IPS-15b (cell line): ENCODE results near the gene TSPAN18.

Experiments
- H3K27me3 ChIP-seq: one replicate; pipeline ENCODE4 v1.6.1; 2013; ENCODE audit warnings: low read length; ENCODE audit not compliant: control insufficient read depth, insufficient read depth
- H3K36me3 ChIP-seq: one replicate; pipeline ENCODE4 v1.6.1; 2013; ENCODE audit warnings: low read length; ENCODE audit not compliant: control insufficient read depth, insufficient read depth
- H3K4me1 ChIP-seq: one replicate; pipeline ENCODE4 v1.6.1; 2013; ENCODE audit warnings: mild to moderate bottlenecking, low read length; ENCODE audit not compliant: control insufficient read depth, insufficient read depth
- H3K4me3 ChIP-seq: one replicate; pipeline ENCODE4 v1.5.1; 2013; ENCODE audit warnings: low read depth, low read length
- H3K9ac ChIP-seq: one replicate; pipeline ENCODE4 v1.6.1; 2013; ENCODE audit warnings: low read depth, mild to moderate bottlenecking, low read length
- H3K9me3 ChIP-seq: one replicate; pipeline ENCODE4 v1.6.1; 2013; ENCODE audit warnings: mild to moderate bottlenecking, low read length; ENCODE audit not compliant: control insufficient read depth, insufficient read depth

TSPAN18 gene

DNA sequence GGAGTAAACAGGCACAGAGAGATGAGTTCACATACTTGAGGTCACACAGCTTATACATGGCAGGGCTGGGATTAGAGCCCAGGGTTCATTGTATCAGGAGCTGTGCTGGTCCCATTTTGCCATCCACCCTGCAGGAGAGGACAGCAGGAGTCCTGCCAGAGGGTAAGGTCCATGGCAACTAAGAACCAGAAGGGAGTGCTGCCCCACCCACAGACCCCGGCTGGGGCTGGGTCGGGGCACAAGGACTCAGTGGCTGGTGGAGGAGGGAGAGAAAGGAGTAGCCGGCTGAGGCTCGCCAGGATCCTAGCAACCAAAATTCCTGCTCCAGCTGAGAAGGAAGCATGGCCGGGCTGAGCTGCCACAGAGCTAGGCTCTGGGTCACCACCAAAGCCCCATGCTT, 249.8 kb downstream of the TSPAN18 start:
- no peaks in the 10 kb centered on the region for H3K36me3 ChIP-seq
- H3K4me1 ChIP-seq: peaks cover 18% of the 10 kb centered on the region
- H3K9me3 ChIP-seq: no peaks in the 10 kb centered on the region
- no peak overlapping the region for H3K9ac ChIP-seq
- no peaks in the 10 kb centered on the region for H3K27me3 ChIP-seq
- H3K4me3 ChIP-seq: no peak overlapping the region

DNA sequence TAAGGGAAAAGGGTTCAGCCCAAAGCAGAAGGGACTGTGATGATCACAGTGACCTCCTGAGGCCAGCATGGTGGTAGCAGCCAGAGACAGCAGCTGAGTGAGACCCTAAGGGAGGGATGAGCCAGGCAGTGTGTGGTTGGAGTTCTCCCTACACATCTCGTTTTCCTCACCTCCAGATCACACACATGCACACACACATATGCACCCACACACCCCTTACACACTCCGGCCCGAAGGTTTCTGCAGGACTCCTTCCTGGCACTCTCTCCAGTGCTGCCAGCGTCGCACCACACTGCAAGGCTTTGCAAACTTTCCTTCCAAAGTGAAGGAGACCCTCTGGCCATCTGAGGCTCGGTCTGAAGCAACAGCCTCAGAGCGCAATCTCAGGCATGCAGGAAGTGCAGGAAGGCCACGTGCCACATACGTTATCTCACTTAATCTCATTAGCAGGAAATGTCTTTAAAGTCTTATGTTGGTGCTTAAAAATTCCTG, 250.8 kb downstream of the TSPAN18 start:
- H3K9me3 ChIP-seq: no peaks in the 10 kb centered on the region
- H3K36me3 ChIP-seq: no peaks in the 10 kb centered on the region
- no peak overlapping the region for H3K4me3 ChIP-seq
- H3K9ac ChIP-seq: no peak overlapping the region
- no peaks in the 10 kb centered on the region for H3K27me3 ChIP-seq
- H3K4me1 ChIP-seq: peaks cover 18% of the 10 kb centered on the region

DNA sequence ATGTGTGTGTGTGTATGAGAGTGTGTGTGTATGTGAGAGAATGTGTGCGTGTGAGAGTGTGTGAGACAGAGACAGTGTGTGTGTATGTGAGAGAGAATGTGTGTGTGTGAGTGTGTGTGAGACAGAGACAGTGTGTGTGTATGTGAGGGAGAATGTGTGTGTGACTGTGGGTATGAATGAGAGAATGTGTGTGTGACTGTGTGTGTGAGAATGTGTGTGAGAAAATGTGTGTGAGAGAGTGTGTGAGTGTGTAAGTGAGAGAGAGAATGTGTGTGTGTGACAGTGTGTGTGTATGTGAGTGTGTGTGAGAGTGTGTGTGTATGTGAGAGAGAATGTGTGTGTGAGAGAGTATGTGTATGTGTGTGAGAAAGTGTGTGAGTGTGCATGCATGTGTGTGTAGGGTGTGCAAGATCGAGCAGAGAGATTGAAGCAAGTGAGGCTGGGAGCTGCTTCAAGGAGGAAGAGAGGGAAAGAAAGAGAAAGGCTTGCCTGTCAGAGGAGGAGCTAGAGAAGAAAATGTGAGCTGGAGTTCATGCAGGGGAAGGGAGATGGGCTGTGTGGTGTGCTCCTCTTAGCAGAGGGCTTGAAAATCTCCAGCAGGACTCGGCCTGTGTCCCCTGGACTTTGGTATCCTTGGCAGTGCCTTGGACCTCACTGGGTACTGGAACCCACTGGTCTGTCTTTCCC, 251.7 kb downstream of the TSPAN18 start:
- H3K4me3 ChIP-seq: no peak overlapping the region
- H3K27me3 ChIP-seq: no peaks in the 10 kb centered on the region
- peaks cover 18% of the 10 kb centered on the region for H3K4me1 ChIP-seq
- no peaks in the 10 kb centered on the region for H3K9me3 ChIP-seq
- no peak overlapping the region for H3K9ac ChIP-seq
- H3K36me3 ChIP-seq: no peaks in the 10 kb centered on the region

DNA sequence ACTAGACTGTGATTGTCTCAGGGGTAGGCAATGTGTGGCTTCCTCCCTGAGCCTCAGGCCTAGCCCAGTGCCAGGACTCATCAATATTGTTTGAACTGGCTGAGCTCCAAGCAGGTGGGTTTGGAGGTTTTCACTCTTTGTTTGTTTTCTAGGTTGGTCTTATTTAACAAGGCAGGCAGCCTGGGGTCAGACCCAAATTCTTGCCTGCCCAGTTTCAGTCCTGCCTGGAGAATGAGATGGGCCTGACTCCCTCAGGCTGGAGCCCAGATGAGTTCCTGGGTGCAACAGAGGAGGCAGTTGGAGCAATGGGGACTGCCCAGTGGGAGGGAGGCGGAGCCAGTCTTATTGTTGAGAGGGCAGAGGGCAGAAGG, 252.2 kb downstream of the TSPAN18 start:
- Histone ChIP-seq H3K36me3 (no peaks in the 10 kb centered on the region), H3K4me3 (no peak overlapping the region), H3K9ac (no peak overlapping the region), H3K9me3 (no peaks in the 10 kb centered on the region), H3K4me1 (peaks cover 18% of the 10 kb centered on the region), H3K27me3 (no peaks in the 10 kb centered on the region)

DNA sequence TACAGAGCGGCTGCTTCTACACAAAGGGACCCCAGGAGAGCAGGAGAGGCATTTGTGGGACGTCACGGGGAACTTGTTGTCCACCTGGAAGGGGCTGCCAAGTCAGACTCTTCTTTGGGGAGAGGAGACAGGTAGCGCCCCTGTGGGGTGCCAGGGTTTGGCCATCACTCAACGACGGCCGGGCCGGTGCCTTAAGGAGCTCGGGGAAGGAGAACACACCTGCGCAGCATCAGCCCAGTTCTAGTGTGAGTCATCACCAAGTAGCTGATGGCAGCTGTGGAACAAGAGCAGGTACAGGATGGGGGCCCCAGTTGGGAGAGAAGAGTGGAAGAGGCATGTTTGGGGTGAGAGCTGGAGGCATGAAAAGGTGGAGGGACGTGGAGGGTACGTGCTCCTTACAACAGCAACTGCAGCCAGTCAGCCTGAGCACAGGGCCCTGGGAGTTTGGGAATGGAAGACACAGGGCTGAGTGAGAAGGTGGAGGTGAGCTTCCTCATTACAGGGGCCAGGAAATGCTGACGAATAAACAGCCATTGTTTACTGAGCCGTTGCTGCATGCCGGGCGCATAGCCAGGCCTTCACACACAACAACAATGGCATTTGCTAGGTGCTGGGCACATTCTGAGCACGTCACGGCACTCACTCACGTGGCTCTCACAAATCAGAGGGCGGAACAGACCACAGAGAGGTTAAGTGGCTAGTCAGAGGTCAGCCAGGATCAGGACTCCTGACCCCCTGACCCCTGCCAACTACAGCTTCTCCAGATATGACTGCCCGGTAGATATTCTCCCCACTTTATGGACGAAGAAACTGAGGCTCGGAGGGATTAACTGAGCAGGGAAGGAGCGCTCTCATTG, 253.0 kb downstream of the TSPAN18 start:
- Histone ChIP-seq H3K27me3 (no peaks in the 10 kb centered on the region), H3K4me1 (peaks cover 18% of the 10 kb centered on the region), H3K4me3 (no peak overlapping the region), H3K9ac (no peak overlapping the region), H3K36me3 (no peaks in the 10 kb centered on the region), H3K9me3 (no peaks in the 10 kb centered on the region)

DNA sequence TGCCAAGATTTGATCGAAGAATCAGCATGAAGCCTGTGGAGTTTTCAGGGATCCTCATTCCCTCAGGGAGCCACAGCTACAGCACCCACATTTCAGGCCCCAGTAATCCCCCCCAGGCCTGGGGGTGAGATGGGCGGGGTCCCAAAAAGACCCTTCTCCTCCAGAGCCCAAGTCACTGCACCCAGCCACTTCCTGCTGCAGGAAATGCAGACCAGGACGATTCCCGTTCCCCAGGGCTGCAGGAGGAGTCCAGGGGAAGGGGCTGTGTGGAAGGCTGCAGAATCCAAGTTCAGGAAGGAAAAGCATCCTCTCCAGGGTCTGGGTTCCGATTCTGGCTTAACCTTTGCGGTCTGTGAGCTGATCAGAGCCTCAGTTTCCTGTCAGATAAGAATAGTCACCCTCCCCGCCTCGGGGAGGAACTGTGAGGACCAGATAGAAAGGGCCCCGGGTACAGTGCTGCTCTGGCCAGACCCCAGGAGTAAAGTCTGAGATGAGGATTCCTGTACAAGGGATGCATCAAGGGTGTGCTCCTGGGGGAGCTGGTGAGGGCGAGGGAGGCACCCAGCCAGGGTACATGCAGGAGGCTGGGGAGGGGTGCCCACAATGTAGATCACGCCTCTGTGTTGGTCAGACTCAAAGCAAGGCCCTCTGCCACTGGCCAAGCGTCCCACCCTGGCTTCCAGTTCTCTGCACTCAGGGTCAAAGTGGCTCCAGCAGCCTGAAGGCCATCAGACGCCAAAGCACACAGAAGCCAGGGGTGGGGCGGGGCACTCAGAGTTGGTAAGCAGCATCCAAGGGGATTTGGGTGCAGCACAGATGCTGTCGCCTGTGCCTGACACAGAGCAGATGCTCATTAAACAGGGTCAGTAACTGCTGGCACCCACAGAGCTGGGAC, 254.0 kb downstream of the TSPAN18 start:
- H3K9ac ChIP-seq: no peak overlapping the region
- peaks cover 18% of the 10 kb centered on the region for H3K4me1 ChIP-seq

More for the DNA sequence above, 254.0 kb downstream of the TSPAN18 start:
- Histone ChIP-seq H3K4me3 (no peak overlapping the region), H3K36me3 (no peaks in the 10 kb centered on the region), H3K27me3 (no peaks in the 10 kb centered on the region), H3K9me3 (no peaks in the 10 kb centered on the region)
